Measurements from ENCODE around the gene NRCAM. TPM values are rescaled to one million over a fixed set of nuclear protein-coding genes. Genes with fewer than 3 reads are reported as not detected.

Gene NRCAM
- total RNA-seq, 4 donors from 2014 or later: 1.1 to 6.1 (median 4.0) TPM

DNA sequence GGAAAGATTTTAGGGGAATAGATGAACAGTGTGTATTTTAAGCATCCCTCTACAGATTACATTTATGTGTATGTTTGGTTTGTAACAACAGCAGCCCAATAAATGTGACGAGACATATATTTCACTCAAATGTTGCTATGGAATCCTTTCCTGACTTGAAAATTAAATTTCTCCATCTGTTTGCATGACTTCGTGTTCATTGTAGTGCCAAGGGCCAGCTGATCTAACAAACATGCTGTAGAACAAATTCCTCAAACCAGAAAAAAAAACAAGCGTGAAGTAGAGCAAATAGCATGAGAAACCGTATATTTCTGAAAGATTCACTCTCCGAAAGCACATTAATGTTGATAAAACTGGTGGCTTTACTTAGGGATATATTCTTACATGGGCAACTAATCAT is 87.8 kb downstream of the NRCAM start:
- WGBS, 2 donors: 65 to 66% methylated on average over 5 of the region's 5 CpGs
- no peak overlapping the region for H3K4me3 ChIP-seq (ENCODE audit: low read depth, poor library complexity, severe bottlenecking)
- intact Hi-C loops (cut with DNase I; ENCODE audit: low total_unique reads): no loop called here
- TF ChIP-seq, protein P1, sequence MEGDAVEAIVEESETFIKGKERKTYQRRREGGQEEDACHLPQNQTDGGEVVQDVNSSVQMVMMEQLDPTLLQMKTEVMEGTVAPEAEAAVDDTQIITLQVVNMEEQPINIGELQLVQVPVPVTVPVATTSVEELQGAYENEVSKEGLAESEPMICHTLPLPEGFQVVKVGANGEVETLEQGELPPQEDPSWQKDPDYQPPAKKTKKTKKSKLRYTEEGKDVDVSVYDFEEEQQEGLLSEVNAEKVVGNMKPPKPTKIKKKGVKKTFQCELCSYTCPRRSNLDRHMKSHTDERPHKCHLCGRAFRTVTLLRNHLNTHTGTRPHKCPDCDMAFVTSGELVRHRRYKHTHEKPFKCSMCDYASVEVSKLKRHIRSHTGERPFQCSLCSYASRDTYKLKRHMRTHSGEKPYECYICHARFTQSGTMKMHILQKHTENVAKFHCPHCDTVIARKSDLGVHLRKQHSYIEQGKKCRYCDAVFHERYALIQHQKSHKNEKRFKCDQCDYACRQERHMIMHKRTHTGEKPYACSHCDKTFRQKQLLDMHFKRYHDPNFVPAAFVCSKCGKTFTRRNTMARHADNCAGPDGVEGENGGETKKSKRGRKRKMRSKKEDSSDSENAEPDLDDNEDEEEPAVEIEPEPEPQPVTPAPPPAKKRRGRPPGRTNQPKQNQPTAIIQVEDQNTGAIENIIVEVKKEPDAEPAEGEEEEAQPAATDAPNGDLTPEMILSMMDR (IDR thresholded peaks at IDR 0.05): no peak
- TF ChIP-seq POLR2A (IDR thresholded peaks at IDR 0.05): no peak
- no peak for DNase-seq (ENCODE audit: low spot score in 2 of 2)

DNA sequence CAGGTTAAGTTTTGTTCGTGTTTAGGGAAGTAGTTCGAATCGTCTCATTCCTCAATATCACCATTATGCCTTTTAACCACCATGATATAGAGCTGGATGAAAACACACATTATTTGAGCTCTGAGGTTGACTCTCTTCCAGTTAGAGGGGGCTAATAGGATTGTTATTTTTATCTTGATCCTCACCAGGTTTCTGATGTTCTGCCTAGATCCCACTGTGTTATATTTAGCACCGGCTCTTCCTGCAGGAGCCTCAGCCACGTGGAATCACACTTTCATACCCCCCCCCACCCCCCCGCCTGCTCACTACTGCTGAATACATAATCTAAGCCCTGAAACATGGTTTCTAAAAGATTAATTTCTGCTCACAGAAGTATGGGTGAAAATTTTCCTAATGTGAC is 88.3 kb downstream of the NRCAM start:
- intact Hi-C loops (cut with DNase I; ENCODE audit: low total_unique reads): no loop called here
- no peak for TF ChIP-seq POLR2A (IDR thresholded peaks at IDR 0.05)
- TF ChIP-seq, protein P1 (IDR thresholded peaks at IDR 0.05): no peak
- no peak for DNase-seq (ENCODE audit: low spot score in 2 of 2)
- 55 to 56% methylated on average over 6 of the region's 6 CpGs for WGBS, 2 donors
- no peak overlapping the region for H3K4me3 ChIP-seq (ENCODE audit: low read depth, poor library complexity, severe bottlenecking)

DNA sequence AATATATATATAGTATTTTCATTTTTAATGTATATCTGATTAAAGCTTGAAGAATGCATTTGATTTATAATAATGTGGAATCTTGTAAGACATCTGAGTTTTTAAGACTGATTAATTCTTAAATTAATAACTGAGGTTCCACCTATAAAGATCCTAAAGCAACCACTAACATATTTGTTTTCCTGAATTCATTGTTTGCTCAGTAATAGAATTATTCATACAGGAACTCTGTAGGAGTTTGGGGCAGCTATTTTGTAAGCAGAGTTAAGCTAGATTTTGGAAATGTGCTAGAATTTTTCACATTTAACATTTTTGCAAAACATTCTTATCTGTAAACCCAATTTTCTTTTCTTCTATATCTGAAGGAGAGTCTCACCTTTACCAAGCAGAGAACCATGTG is 88.9 kb downstream of the NRCAM start:
- DNase-seq (ENCODE audit: low spot score in 2 of 2): no peak
- no peak overlapping the region for H3K4me3 ChIP-seq (ENCODE audit: low read depth, poor library complexity, severe bottlenecking)
- intact Hi-C loops (cut with DNase I; ENCODE audit: low total_unique reads): no loop called here
- no peak for TF ChIP-seq POLR2A (IDR thresholded peaks at IDR 0.05)
- TF ChIP-seq, protein P1 (IDR thresholded peaks at IDR 0.05): no peak

DNA sequence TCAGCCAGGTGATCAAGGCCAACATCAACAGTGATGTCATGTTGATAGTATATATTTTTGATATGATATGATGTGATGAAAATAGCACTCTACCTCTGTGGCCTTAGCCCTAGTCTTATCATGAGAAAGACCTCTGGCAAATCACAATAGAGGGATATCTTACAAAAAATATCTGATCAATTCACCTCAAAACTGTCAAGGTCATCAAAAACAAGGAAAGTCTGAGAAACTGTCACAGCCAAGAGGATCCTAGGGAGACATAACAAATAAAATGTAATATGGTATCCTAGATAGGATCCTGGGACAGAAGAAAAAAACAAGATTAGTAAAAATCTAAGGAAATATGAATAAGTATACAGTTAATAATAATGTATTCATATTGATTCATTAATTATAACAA is 92.6 kb downstream of the NRCAM start:
- TF ChIP-seq, protein P1 (IDR thresholded peaks at IDR 0.05): no peak
- no peak for TF ChIP-seq POLR2A (IDR thresholded peaks at IDR 0.05)
- intact Hi-C loops (cut with DNase I; ENCODE audit: low total_unique reads): no loop called here
- no peak overlapping the region for H3K4me3 ChIP-seq (ENCODE audit: low read depth, poor library complexity, severe bottlenecking)
- no peak for DNase-seq (ENCODE audit: low spot score in 2 of 2)

DNA sequence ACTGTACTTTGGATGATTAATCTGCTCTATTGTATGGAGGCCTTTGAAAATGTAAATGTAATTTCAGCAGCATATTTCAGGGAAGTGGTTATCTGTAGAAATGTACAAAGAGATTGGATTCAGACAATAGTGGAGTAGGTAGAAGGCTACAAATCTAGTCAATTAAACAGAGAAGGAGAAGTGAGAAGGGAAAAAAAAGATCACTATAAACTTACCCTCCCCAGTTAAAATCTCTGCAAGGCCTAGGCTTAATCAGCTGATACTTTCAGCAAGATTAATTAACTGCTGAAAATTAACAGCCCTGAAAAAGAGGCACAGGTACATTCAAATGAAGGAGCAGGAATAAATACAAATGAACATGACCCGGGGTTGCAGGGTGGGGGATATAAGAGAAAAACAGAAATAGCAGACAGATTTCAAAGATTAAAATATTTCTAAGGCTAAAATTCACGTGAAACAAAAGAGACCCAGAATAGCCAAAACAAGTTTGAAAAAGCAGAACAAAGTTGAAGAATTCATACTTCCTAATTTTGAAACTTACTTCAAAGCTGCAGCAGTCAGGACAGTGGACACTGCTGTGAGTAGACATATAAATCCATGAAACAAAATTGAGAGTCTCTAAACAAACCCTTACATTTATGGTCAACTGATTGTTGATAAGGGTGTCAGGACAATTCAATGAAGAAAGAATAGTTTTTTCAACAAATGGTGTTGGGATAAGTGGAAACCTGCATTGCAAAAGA is 96.0 kb downstream of the NRCAM start:
- no peak overlapping the region for H3K4me3 ChIP-seq (ENCODE audit: low read depth, poor library complexity, severe bottlenecking)
- TF ChIP-seq POLR2A (IDR thresholded peaks at IDR 0.05): no peak
- TF ChIP-seq, protein P1 (IDR thresholded peaks at IDR 0.05): no peak
- intact Hi-C loops (cut with DNase I; ENCODE audit: low total_unique reads): no loop called here
- DNase-seq (ENCODE audit: low spot score in 2 of 2): no peak
- 71 to 72% methylated on average over 2 of the region's 2 CpGs for WGBS, 2 donors

DNA sequence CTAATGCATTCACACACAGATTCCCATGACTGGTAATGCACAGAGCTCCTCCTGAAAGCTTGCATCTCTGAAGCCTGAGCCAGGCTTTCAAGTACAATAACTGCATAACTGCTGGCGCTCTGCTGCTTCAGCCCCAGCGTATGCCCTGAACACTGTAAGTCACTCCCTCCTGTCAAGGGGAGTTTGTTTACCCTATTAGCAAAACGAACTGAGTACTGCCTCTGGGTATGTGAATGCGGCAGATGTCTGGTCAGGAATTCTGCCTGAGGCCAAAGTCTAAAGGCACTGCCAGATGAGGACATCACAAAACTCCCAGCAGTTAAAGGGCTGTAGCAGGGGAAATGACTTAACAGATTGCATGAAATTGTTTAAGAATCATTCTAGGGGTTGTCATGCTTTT is 97.7 kb downstream of the NRCAM start:
- no peak for DNase-seq (ENCODE audit: low spot score in 2 of 2)
- WGBS, 2 donors: 30 to 32% methylated on average over 4 of the region's 4 CpGs
- intact Hi-C loops (cut with DNase I; ENCODE audit: low total_unique reads): no loop called here
- no peak for TF ChIP-seq POLR2A (IDR thresholded peaks at IDR 0.05)
- TF ChIP-seq, protein P1 (IDR thresholded peaks at IDR 0.05): no peak
- H3K4me3 ChIP-seq (ENCODE audit: low read depth, poor library complexity, severe bottlenecking): no peak overlapping the region

All from lower leg skin (tissue), 4 donors.